ENCODE results near the gene ARHGAP32. TPM values are rescaled to one million over a fixed set of nuclear protein-coding genes. Genes with fewer than 3 reads are reported as not detected.
"Not testable (repeated sequence)": the region's sequence is repeated elsewhere in the genome, so short reads cannot be mapped to it uniquely, and the experiment has no call there.

The ARHGAP32 gene
- polyA plus RNA-seq, 1 donor from 2014 or later, result 0.54 TPM

GRCh38 chr11:128924510-128925249 lies 267.4 kb downstream of the ARHGAP32 start:
- peaks cover 12% of the 10 kb centered on the region for H3K27me3 Mint-ChIP-seq
- no peaks in the 10 kb centered on the region for H3K9me3 Mint-ChIP-seq
- H3K4me3 Mint-ChIP-seq, result no peak overlapping the region
- H3K27ac Mint-ChIP-seq, result no peak overlapping the region
- H3K36me3 Mint-ChIP-seq, result no peaks in the 10 kb centered on the region
- peaks cover 10 to 21% (median 14%) of the 10 kb centered on the region in 3 donors for H3K4me1 Mint-ChIP-seq

- no peak overlapping the region for H3K27ac Mint-ChIP-seq
- H3K36me3 Mint-ChIP-seq, result no peaks in the 10 kb centered on the region
- H3K4me3 Mint-ChIP-seq, result no peak overlapping the region
- peaks cover 15% of the 10 kb centered on the region for H3K27me3 Mint-ChIP-seq
- H3K4me1 Mint-ChIP-seq, result peaks cover 7 to 19% (median 14%) of the 10 kb centered on the region in 3 donors
- no peaks in the 10 kb centered on the region for H3K9me3 Mint-ChIP-seq
These were observed 268.0 kb downstream of the ARHGAP32 start for GRCh38 chr11:128924104-128924503.

GRCh38 chr11:128921793-128922192 lies 270.3 kb downstream of the ARHGAP32 start:
- Mint-ChIP-seq H3K4me3 (peak overlapping the region in 1 of 4 donors; percentile 28), H3K36me3 (no peaks in the 10 kb centered on the region), H3K4me1 (peaks cover 0 to 8% (median under 1%) of the 10 kb centered on the region in 3 donors), H3K9me3 (peaks cover 0 to 2% (median 0%) of the 10 kb centered on the region in 3 donors), H3K27ac (no peak overlapping the region), H3K27me3 (peaks cover 24% of the 10 kb centered on the region)

DNA sequence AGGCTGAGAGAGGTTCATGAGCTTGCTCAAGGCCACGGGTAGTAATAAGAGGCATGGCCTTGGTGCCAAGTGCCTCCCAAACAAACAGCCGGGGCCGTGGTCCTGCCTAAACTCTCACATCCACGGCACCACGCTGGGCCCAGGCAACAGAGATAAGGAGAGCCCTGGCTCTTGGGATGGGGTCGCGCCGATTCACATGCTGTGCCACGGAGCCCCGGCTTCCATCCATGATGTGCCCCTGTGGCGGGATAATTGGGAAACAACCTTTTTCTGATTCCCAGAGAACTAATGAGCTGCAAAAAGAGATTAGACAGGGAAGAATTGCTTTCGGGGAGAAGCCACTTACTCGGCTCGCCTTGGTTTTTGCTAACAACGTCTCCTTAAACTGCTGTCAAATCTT lies 271.5 kb downstream of the ARHGAP32 start:
- Mint-ChIP-seq H3K36me3 (no peaks in the 10 kb centered on the region), H3K4me3 (no peak overlapping the region), H3K9me3 (peaks cover 0 to 4% (median 0%) of the 10 kb centered on the region in 3 donors), H3K27ac (no peak overlapping the region), H3K27me3 (peaks cover 24% of the 10 kb centered on the region), H3K4me1 (peaks cover 0 to 8% (median 0%) of the 10 kb centered on the region in 3 donors)

- not testable (repeated sequence) for H3K27ac Mint-ChIP-seq, H3K9me3 Mint-ChIP-seq, H3K4me3 Mint-ChIP-seq, H3K4me1 Mint-ChIP-seq, H3K36me3 Mint-ChIP-seq
- H3K27me3 Mint-ChIP-seq, result peaks cover 27% of the 10 kb centered on the region
These were observed 272.5 kb downstream of the ARHGAP32 start for GRCh38 chr11:128919635-128920034.

DNA sequence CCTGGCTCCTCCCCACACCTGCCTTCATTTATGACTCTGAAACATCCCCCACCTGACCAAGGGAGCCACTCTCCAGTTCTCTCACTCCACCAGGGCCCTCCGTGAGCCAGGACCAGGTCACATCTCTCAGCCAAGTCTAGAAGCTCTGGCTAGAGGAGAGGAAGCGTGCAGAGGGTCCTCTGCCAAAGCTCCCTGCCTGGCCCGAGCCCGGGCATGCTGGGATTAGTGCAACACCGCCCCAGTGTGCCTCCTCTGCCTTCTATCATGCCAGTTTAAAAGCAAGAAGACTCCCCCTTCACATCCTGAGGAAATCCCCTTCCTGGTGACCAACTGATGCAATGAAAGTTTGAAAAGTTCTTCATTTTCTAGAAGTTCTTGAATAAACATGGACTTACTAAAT lies 272.9 kb downstream of the ARHGAP32 start:
- Mint-ChIP-seq H3K27me3 (peaks cover 27% of the 10 kb centered on the region), H3K9me3 (peaks cover 0 to 4% (median 0%) of the 10 kb centered on the region in 3 donors), H3K4me3 (peak overlapping the region in 1 of 4 donors; percentile 47), H3K36me3 (peaks cover 2% of the 10 kb centered on the region), H3K4me1 (peaks cover 0 to 8% (median 0%) of the 10 kb centered on the region in 3 donors), H3K27ac (peak overlapping the region in 1 of 3 donors; percentile 57)

DNA sequence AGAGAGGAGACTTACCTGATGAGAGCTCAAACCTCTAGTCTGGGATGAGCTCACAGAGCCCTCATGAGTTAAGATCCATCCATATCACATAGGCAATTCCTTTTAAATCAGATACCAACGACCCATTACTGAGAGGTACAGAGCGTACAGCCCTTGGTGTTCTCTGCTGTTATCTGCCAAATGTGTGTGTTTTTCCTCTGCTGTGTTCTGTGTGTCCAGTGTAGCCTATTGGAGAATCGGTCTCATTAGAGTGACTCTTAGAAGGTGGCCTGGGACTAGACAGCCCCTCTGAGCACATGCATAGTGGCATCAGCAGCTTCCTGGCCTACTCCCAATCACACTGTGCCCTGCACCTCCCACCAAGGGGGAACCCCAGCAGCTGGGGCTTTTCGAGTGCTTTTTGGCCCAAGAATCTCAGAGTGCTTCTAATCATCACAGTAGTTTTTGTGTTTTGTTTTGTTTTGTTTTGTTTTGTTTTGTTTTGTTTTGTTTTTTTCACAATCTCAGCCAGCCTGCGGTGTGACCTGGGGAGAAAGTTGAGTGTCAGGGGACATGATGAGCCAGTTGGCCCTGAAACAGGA lies 274.9 kb downstream of the ARHGAP32 start:
- peaks cover 0 to 5% (median 0%) of the 10 kb centered on the region in 3 donors for H3K4me1 Mint-ChIP-seq
- peaks cover 0 to 4% (median 0%) of the 10 kb centered on the region in 3 donors for H3K9me3 Mint-ChIP-seq
- peaks cover 2% of the 10 kb centered on the region for H3K36me3 Mint-ChIP-seq
- peaks cover 27% of the 10 kb centered on the region for H3K27me3 Mint-ChIP-seq
- H3K4me3 Mint-ChIP-seq, result no peak overlapping the region
- no peak overlapping the region for H3K27ac Mint-ChIP-seq

GRCh38 chr11:128916681-128917080 lies 275.4 kb downstream of the ARHGAP32 start:
- Mint-ChIP-seq H3K36me3 (peaks cover 2% of the 10 kb centered on the region), H3K4me3 (no peak overlapping the region), H3K9me3 (peaks cover 0 to 4% (median 0%) of the 10 kb centered on the region in 3 donors), H3K4me1 (peaks cover 0 to 4% (median 0%) of the 10 kb centered on the region in 3 donors), H3K27ac (no peak overlapping the region), H3K27me3 (peaks cover 29% of the 10 kb centered on the region)

DNA sequence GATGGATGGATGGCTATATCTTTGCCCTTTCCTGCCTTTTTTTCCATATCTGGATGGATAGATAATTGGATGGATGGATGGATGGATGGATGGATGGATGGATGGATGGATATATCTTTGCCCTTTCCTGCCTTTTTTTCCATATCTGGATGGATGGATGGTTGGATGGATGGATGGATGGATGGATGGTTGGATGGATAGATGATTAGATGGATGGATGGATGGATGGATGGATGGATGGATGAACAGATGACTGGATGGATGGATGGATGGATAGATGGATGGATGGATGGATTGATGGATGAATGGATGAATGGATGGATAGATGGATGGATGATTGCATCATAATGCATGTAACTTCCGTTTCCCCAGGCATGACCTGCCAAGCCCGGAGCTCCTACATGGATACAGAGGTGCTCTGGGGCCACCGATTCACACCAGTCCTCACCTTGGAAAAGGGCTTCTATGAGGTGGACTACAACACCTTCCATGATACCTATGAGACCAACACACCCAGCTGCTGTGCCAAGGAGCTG lies 276.0 kb downstream of the ARHGAP32 start:
- peaks cover 2% of the 10 kb centered on the region for H3K36me3 Mint-ChIP-seq
- no peak overlapping the region for H3K4me3 Mint-ChIP-seq
- H3K27me3 Mint-ChIP-seq, result peaks cover 32% of the 10 kb centered on the region
- H3K27ac Mint-ChIP-seq, result peak overlapping the region in 1 of 3 donors; percentile 91
- peaks cover 0 to 4% (median 0%) of the 10 kb centered on the region in 3 donors for H3K4me1 Mint-ChIP-seq
- H3K9me3 Mint-ChIP-seq, result peaks cover 0 to 4% (median 0%) of the 10 kb centered on the region in 3 donors

DNA sequence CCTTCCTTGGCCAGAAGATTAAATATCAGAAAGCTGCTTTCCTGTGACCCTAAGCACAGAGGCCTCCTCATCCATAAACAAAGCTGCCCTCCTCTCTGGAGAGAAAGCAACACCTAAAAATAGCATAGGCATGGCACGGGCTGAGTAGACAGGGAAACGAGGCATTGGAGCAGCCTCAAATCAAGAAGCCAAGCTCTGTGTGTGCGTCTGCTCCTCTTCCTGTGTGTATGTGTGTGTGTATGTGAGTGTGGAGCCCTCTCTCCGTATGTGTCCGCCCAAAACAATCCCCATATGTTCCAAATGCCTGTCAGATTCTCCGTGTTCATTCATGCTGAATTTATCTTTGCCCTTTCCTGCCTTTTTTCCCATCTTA lies 277.0 kb downstream of the ARHGAP32 start:
- peaks cover 29% of the 10 kb centered on the region for H3K27me3 Mint-ChIP-seq
- peaks cover 0 to 4% (median 0%) of the 10 kb centered on the region in 3 donors for H3K9me3 Mint-ChIP-seq
- no peak overlapping the region for H3K27ac Mint-ChIP-seq
- peaks cover 0 to 4% (median 0%) of the 10 kb centered on the region in 3 donors for H3K4me1 Mint-ChIP-seq
- peaks cover 2% of the 10 kb centered on the region for H3K36me3 Mint-ChIP-seq
- H3K4me3 Mint-ChIP-seq, result peak overlapping the region in 1 of 4 donors; percentile 47

Other genes starting within 250 kb of the ARHGAP32 start
- not detected for gene TP53AIP1, start 249.5 kb downstream of the ARHGAP32 start, polyA plus RNA-seq
- gene BARX2, start 183.5 kb upstream of the ARHGAP32 start, polyA plus RNA-seq, result not detected